ENCODE results near the gene SLC22A23.

Gene SLC22A23

GRCh38 chr6:3449321-3449720, 7.5 kb downstream of the SLC22A23 start:
- Histone ChIP-seq H3K36me3 (replicated peaks; ENCODE audit: insufficient read depth, low read length) (no peaks in the 10 kb centered on the region), H3K4me2 (ENCODE audit: low read depth, low read length) (no peak overlapping the region), H3K9me3 (replicated peaks; ENCODE audit: insufficient read depth, low read length) (no peaks in the 10 kb centered on the region), H3K27ac (ENCODE audit: low read length) (no peak overlapping the region), H3F3A (ENCODE audit: insufficient read depth, low read length) (no peaks in the 10 kb centered on the region), H3K4me3 (ENCODE audit: low read length) (no peak overlapping the region), H4K20me1 (ENCODE audit: insufficient read depth, low read length) (no peaks in the 10 kb centered on the region), H3K9me2 (replicated peaks; ENCODE audit: insufficient read depth, low read length) (no peaks in the 10 kb centered on the region), H2AFZ (ENCODE audit: low read length) (no peak overlapping the region), H3K27me3 (replicated peaks; ENCODE audit: insufficient read depth, low read length) (no peaks in the 10 kb centered on the region), H3K4me1 (ENCODE audit: low read length) (no peaks in the 10 kb centered on the region), H3K9ac (ENCODE audit: low read length) (no peak overlapping the region), H3K79me2 (ENCODE audit: low read length) (no peaks in the 10 kb centered on the region)
- DNase-seq: no peak
- no peak for TF ChIP-seq EZH2 (optimal IDR thresholded peaks at IDR 0.05; ENCODE audit: low read depth, low read length)
- TF ChIP-seq, protein P1, sequence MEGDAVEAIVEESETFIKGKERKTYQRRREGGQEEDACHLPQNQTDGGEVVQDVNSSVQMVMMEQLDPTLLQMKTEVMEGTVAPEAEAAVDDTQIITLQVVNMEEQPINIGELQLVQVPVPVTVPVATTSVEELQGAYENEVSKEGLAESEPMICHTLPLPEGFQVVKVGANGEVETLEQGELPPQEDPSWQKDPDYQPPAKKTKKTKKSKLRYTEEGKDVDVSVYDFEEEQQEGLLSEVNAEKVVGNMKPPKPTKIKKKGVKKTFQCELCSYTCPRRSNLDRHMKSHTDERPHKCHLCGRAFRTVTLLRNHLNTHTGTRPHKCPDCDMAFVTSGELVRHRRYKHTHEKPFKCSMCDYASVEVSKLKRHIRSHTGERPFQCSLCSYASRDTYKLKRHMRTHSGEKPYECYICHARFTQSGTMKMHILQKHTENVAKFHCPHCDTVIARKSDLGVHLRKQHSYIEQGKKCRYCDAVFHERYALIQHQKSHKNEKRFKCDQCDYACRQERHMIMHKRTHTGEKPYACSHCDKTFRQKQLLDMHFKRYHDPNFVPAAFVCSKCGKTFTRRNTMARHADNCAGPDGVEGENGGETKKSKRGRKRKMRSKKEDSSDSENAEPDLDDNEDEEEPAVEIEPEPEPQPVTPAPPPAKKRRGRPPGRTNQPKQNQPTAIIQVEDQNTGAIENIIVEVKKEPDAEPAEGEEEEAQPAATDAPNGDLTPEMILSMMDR (IDR thresholded peaks at IDR 0.05; ENCODE audit: low read length): no peak
- TF ChIP-seq EZH2phosphoT487 (IDR thresholded peaks at IDR 0.05; ENCODE audit: low read length): no peak

DNA sequence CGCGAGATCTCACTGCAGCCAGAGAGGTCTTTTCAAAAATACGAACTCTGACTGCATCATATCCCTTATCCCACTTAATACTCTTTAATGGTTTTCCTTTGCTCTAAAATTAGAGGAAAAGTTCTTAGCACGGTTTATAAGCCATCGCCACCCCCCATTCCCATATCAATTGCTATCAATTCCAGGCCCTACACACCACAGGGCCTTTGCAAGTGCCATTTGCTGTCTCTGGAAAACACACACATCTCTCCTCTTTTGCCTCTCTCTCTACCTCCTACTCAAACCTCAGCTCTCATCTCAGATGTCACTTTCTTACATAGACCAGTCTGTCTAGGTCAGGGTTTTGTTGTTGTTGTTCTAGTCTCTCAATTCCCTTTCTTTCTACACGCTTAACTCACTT, 9.8 kb downstream of the SLC22A23 start:
- Histone ChIP-seq H4K20me1 (ENCODE audit: insufficient read depth, low read length) (no peaks in the 10 kb centered on the region; the same call in 1 of the 2 replicates), H3K4me3 (ENCODE audit: low read length) (no peak overlapping the region), H3K9ac (ENCODE audit: low read length) (no peak overlapping the region), H3K27me3 (replicated peaks; ENCODE audit: insufficient read depth, low read length) (no peaks in the 10 kb centered on the region), H3K4me1 (ENCODE audit: low read length) (no peaks in the 10 kb centered on the region), H3K79me2 (ENCODE audit: low read length) (no peaks in the 10 kb centered on the region), H3K36me3 (replicated peaks; ENCODE audit: insufficient read depth, low read length) (no peaks in the 10 kb centered on the region), H3K27ac (ENCODE audit: low read length) (no peak overlapping the region), H3F3A (ENCODE audit: insufficient read depth, low read length) (no peaks in the 10 kb centered on the region), H3K9me3 (replicated peaks; ENCODE audit: insufficient read depth, low read length) (no peaks in the 10 kb centered on the region), H3K9me2 (replicated peaks; ENCODE audit: insufficient read depth, low read length) (no peaks in the 10 kb centered on the region), H2AFZ (ENCODE audit: low read length) (no peak overlapping the region), H3K4me2 (ENCODE audit: low read depth, low read length) (no peak overlapping the region)
- DNase-seq: no peak
- TF ChIP-seq, protein P1 (IDR thresholded peaks at IDR 0.05; ENCODE audit: low read length): no peak
- TF ChIP-seq EZH2 (optimal IDR thresholded peaks at IDR 0.05; ENCODE audit: low read depth, low read length): no peak
- no peak for TF ChIP-seq EZH2phosphoT487 (IDR thresholded peaks at IDR 0.05; ENCODE audit: low read length)

GRCh38 chr6:3446184-3446583, 10.7 kb downstream of the SLC22A23 start:
- no peak overlapping the region for H2AFZ ChIP-seq (ENCODE audit: low read length)
- H4K20me1 ChIP-seq (ENCODE audit: insufficient read depth, low read length): no peaks in the 10 kb centered on the region; the same call in 1 of the 2 replicates
- H3K9ac ChIP-seq (ENCODE audit: low read length): no peak overlapping the region
- no peaks in the 10 kb centered on the region for H3K9me3 ChIP-seq (replicated peaks; ENCODE audit: insufficient read depth, low read length)
- no peaks in the 10 kb centered on the region for H3K4me1 ChIP-seq (ENCODE audit: low read length)
- no peaks in the 10 kb centered on the region for H3K27me3 ChIP-seq (replicated peaks; ENCODE audit: insufficient read depth, low read length)
- no peak overlapping the region for H3K4me3 ChIP-seq (ENCODE audit: low read length)
- H3K79me2 ChIP-seq (ENCODE audit: low read length): no peaks in the 10 kb centered on the region
- H3K9me2 ChIP-seq (replicated peaks; ENCODE audit: insufficient read depth, low read length): no peaks in the 10 kb centered on the region
- no peak overlapping the region for H3K4me2 ChIP-seq (ENCODE audit: low read depth, low read length)
- H3K36me3 ChIP-seq (replicated peaks; ENCODE audit: insufficient read depth, low read length): no peaks in the 10 kb centered on the region
- H3F3A ChIP-seq (ENCODE audit: insufficient read depth, low read length): no peaks in the 10 kb centered on the region
- TF ChIP-seq EZH2 (optimal IDR thresholded peaks at IDR 0.05; ENCODE audit: low read depth, low read length) (no peak), EZH2phosphoT487 (IDR thresholded peaks at IDR 0.05; ENCODE audit: low read length) (no peak)
- TF ChIP-seq, protein P1 (IDR thresholded peaks at IDR 0.05; ENCODE audit: low read length): no peak
- no peak for DNase-seq
- no peak overlapping the region for H3K27ac ChIP-seq (ENCODE audit: low read length)

Data from MM.1S (cell line).